Stimulated activated CD8-positive, alpha-beta memory T cell treated with anti-CD3 and anti-CD28 coated beads, Interleukin-2, amount 100 ng/mL, for 48 hours (primary cell): ENCODE results near the gene DIS3L2.
A peak's percentile ranks its signal among the peaks of the same experiment; 100 is the strongest.
"Not testable (repeated sequence)": the region's sequence is repeated elsewhere in the genome, so short reads cannot be mapped to it uniquely, and the experiment has no call there.

Experiments used
- DNase-seq, 2 donors: peaks; one replicate each; pipeline ENCODE4 v3.0.0-alpha.2; 2020; ENCODE audit warnings: low read depth in 2 of 2

DIS3L2 gene

GRCh38 chr2:232295971-232296370 is 334.5 kb downstream of the DIS3L2 start:
- DNase-seq, result no peak

DNA sequence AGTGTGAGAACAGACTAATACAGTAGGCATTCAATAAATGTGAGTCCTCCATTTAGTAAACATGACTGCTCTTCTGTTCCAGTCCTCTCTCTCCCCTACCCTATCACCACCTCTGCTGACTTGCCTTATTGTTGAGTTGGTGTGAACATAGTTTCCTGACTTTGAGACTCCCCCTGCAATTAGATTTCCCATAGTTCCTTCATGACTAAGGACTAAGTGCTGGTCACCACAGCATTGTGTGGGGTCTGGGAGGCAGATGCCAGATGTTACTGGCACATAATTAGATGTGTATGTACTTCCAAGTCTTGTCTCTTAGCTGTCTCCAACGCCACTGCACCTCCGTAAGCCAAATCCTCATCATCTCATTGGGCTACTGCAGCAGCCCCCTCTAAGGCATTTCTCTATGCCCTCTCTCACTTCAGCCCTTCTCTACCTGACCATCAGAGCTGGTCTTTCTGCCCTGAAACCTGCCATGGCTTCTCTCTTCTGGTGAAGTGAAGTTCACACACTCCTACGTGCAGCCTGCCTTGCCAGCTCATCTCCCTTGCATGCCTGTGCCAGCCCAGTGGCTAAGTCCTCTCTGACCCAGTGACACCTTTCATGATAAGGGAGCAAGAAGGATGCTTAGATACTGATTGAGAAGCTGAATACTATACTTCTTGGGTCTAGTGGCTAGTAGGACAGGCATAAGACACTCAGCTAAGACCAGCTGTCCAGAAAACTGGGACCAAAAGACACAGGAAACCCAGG is 335.4 kb downstream of the DIS3L2 start:
- DNase-seq, result no peak

DNA sequence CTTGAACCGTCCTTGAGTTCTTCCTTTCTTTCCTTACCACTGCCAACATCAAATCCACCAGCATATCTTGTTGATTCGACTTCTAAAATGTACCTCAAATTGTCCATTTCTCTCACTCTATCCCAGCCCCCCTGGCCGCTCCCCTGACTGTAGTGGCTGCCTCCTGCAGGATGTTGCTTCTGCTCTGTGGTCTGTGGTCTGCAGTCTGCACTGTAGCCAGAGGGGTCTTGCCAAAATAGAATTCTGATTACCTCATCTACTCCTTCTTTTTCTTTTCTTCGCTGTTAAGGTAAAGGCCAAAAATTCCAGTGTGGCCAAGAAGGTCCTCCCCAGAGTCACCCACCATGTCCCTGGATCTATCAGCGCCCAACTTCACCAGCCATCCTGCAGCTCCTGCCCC is 337.6 kb downstream of the DIS3L2 start:
- no peak for DNase-seq

DNA sequence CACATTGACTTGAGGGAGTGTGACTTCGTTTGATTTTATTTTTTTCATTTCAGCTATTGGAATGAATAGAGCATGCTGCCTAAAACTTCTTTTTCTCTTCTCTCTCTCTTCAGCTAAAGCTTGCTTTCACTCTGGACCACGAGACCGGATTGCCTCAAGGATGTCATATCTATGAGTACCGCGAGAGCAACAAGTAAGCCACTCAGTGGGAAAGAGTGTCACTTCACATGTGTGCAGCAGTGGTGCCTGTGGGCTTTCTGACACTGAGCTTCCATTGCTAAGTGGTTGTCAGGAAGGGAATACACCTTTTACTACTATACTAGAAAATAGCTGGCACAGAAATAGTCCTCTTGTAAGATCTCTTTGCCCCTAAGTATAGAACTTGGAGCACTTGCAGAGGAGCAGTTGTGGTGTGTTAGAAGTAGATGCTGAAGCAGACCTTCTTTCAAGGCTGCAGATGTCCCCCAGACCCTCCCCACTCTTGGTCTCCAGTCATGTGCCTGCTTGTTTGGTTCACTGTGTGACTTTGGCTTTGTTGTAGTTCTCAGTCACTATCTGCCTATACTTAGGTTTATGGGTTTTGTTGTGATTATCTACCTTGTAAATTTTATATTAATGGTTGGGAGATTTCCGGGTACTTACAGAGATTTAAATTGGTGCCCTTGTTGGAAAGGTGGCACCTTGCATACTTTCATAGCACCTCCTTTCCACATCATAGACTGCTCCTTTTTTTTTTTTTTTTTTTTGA is 338.6 kb downstream of the DIS3L2 start:
- DNase-seq, result no peak

GRCh38 chr2:232300894-232301387 is 339.4 kb downstream of the DIS3L2 start:
- DNase-seq, result no peak

- no peak for DNase-seq
Observed at GRCh38 chr2:232304236-232304635, 342.7 kb downstream of the DIS3L2 start.

DNA sequence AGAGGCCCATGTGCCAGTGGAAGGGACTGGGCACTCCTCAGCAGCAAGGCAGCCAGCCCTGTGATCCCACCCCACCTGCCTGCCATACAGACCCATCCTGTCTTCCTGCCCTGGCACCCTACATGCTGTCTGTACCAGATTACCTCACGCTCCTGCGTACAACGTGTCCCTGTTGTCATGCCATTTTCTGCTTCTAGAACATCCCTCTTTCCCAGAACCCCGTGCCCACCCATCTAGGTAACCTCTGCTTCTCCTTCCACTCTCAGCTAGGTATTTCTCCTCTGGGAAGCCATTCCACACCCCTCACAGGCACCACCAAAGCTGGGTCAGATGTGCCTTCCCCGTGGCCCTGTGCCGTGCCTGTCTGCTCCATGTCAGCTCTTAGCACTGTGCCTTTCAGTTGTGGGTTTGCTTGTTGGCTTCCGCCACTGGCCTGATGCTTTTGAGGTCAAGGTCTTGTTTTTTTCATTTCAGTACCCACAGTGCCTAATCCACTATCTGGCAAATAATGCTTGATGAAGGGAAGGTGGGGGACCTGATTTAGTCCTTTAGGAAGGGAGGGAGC is 345.3 kb downstream of the DIS3L2 start:
- no peak for DNase-seq

- DNase-seq, result no peak
Observed at GRCh38 chr2:232307854-232308253, 346.3 kb downstream of the DIS3L2 start.

- DNase-seq, result no peak
Observed at GRCh38 chr2:232308986-232309385, 347.5 kb downstream of the DIS3L2 start.

GRCh38 chr2:232309592-232309991 is 348.1 kb downstream of the DIS3L2 start:
- DNase-seq, result no peak

DNA sequence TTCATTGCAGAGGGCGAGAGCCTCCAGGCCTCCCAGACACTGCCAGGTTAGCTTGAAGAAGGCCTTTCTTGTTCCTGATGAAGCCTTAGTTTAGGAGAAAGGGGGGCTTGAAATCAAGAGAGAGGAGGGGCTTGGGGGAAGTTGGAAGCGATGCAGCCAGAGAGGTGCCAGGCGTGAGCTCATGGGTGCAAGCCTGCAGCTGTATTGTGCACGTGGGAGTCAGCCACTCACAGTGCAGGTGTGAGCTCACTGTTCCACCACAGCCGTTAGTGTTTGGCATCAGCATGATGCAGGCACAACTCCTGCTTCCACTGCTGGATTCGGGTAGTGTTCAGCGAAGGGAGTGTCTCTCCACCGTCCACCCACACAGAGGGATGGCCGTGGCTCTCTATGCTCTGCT is 348.6 kb downstream of the DIS3L2 start:
- no peak for DNase-seq

GRCh38 chr2:232310696-232311095 is 349.2 kb downstream of the DIS3L2 start:
- no peak for DNase-seq

DNA sequence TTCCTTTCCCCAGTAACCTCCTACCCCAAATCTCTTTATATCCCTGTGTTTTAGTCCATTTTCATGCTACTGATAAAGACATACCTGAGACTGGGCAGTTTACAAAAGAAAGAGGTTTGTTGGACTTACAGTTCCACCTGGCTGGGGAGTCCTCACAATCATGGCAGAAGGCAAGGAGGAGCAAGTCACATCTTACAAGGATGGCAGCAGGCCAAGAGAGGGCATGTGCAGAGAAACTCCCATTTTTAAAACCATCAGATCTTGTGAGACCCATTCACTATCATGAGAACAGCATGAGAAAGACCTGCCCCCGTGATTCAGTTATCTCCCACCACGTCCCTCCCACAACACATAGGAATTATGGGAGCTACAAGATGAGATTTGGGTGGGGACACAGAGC is 352.1 kb downstream of the DIS3L2 start:
- DNase-seq, result not testable (repeated sequence)

- peak; percentile 41 to 54 for DNase-seq
Observed at GRCh38 chr2:232315049-232315922, 353.8 kb downstream of the DIS3L2 start.

DNA sequence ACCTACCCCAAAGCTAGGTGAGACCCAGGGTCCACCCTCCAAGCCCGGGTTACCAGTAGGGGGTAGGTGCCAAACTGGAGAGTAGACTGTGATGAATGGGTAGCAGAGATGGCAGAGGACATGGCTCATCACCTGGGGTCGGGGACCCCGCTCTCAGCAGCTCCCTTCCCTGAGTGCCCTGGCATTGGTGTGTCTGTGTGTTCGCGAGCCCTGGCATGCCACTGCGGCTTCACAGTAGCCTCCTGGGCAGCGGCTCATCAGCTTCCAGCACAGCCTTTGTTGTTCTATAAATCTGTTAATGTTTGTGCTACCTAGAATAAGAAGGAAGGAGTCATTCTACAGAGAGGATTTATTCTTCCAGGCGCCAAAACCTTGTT is 354.4 kb downstream of the DIS3L2 start:
- DNase-seq, result no peak

- no peak for DNase-seq
Observed at GRCh38 chr2:232316461-232317330, 355.2 kb downstream of the DIS3L2 start.

GRCh38 chr2:232318169-232318855 is 356.8 kb downstream of the DIS3L2 start:
- no peak for DNase-seq

DNA sequence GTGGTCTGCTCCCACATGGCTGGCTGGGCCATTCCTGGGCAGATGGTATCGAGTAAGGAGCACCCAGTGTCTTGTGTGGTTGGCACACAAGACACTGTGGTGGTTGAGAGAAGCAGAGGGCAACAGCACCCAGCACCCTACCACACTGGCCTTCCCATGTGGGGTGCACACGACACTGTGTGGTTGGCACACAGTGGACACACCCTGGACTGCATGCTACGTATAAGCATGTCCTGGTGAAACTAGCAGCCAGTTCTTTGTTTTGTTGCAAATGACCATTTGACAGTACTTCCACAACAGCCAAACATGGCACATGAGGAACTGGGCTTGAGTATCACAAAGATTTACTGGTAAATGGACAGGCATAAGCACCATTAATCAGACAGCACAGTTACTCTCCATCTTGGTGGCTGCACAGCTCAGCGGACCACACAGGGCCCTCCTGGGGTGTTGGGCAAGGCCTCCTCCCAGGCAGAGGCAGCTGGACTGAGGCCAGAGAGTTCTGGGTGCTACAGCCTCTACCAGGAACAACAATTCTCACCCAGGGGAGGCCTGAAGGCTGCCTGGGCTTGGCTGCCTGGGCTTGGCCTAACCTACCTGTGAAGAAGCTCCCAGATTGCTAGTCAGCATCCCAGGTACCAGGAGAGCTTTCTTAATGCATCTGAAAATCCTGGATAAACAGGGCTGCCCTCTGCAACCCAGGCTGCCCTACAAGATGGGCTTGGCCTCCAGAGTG is 357.7 kb downstream of the DIS3L2 start:
- DNase-seq, result no peak

DNA sequence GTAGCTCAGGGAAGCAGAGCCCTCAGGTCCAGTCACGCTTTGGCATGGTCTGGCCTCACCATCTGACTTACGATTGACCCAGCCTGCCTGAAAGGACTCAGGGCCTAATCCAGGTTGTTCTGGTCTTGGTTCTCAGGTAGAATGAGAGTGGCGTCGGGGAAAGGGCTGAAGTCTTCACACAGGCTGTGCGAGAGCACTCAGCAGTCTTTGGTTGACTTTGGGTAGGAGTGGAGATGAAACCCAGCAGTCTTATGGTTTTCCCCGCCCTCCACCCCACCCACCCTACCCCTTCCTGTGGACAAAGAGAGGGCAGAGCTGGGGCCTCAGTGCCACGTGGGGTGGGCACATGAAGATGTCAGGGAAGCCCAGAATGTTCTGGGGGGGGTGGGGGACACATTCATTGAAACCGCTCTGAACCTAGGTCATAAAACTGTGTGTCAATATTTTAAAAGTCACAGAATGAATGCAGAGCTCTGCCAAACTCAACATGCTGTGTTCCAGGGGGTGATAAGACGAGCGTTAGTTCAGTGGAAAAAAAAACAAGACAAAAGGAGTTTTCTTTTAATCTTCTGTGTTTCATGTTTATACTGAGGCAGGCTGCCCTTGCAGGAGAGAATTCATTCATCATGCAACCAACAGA is 358.4 kb downstream of the DIS3L2 start:
- no peak for DNase-seq
